ENCODE measurements around the gene EIF4A2. TPM values are rescaled to one million over a fixed set of nuclear protein-coding genes. Genes with fewer than 3 reads are reported as not detected.

Gene EIF4A2
- total and polyA plus RNA-seq, 9 of the 15 experiments (the other 6 are each of a cell fraction or from before 2014, with no cell fraction given) = 307 to 754 (median 435) TPM

- TF ChIP-seq NKRF (IDR thresholded peaks at IDR 0.05; ENCODE audit: borderline replicate concordance) (no peak), KAT7 (CRISPR knock-in tag; IDR thresholded peaks at IDR 0.05; ENCODE audit: borderline replicate concordance) (peak; percentile 56; the same call in 1 of the 2 replicates), UBTF (IDR thresholded peaks at IDR 0.05; ENCODE audit: borderline replicate concordance in 1 of 2, low read depth in 2 of 2, low read length in 2 of 2) (no peak), ELF4 (CRISPR knock-in tag; IDR thresholded peaks at IDR 0.05) (no peak), GABPA (tag; conservative IDR thresholded peaks at IDR 0.05; ENCODE audit: low read depth) (no peak; the same call in 1 of the 2 replicates), ZEB2 (IDR thresholded peaks at IDR 0.05) (no peak), HMBOX1 (IDR thresholded peaks at IDR 0.05) (0 out of 2 replicates have a peak, but pooled peaks have one; percentile 1), IRF1 (CRISPR knock-in tag; IDR thresholded peaks at IDR 0.05; ENCODE audit: borderline replicate concordance) (no peak), ZNF224 (CRISPR knock-in tag; IDR thresholded peaks at IDR 0.05) (no peak), E2F3 (CRISPR knock-in tag; IDR thresholded peaks at IDR 0.05) (no peak), ZNF695 (CRISPR knock-in tag; IDR thresholded peaks at IDR 0.05) (no peak), POU5F1 (IDR thresholded peaks at IDR 0.05; ENCODE audit: borderline replicate concordance, low read depth, low read length, partially characterized antibody) (no peak), KDM5B (IDR thresholded peaks at IDR 0.05; ENCODE audit: insufficient replicate concordance, low read depth, low read length) (peak; percentile 63), ZNF165 (CRISPR knock-in tag; IDR thresholded peaks at IDR 0.05; ENCODE audit: borderline replicate concordance) (no peak), LCOR (CRISPR knock-in tag; IDR thresholded peaks at IDR 0.05) (no peak), ZBTB49 (CRISPR knock-in tag; IDR thresholded peaks at IDR 0.05; ENCODE audit: borderline replicate concordance) (no peak), SPI1 (IDR thresholded peaks at IDR 0.05; ENCODE audit: borderline replicate concordance, low read depth, low read length) (no peak), MEF2D (tag; conservative IDR thresholded peaks at IDR 0.05; ENCODE audit: low read depth) (no peak)
These were observed 43.8 kb downstream of the EIF4A2 start (continued) for GRCh38 chr3:186826976-186827857.

All from K562 (cell line).